ENCODE data around the gene CYP17A1.

DNA sequence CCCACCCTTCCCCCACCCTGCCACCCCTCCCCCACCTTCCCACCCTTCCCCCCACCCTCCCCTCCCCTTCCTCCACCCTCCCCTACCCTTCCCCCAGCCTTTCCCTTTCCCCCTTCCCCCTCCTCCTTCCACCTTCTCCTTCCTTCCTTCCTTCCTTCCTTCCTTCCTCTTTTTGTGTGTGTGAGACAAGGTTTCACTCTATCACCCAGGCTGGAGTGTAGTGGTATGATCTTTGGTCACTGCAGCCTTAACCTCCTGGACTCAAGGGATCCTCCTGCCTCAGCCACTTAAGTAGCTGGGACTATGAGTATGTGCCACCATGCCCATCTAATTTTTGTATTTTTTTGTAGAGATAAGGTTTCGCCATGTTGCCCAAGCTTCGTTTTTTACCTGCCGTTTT is 35.2 kb downstream of the CYP17A1 start:
- TF ChIP-seq, protein P1, sequence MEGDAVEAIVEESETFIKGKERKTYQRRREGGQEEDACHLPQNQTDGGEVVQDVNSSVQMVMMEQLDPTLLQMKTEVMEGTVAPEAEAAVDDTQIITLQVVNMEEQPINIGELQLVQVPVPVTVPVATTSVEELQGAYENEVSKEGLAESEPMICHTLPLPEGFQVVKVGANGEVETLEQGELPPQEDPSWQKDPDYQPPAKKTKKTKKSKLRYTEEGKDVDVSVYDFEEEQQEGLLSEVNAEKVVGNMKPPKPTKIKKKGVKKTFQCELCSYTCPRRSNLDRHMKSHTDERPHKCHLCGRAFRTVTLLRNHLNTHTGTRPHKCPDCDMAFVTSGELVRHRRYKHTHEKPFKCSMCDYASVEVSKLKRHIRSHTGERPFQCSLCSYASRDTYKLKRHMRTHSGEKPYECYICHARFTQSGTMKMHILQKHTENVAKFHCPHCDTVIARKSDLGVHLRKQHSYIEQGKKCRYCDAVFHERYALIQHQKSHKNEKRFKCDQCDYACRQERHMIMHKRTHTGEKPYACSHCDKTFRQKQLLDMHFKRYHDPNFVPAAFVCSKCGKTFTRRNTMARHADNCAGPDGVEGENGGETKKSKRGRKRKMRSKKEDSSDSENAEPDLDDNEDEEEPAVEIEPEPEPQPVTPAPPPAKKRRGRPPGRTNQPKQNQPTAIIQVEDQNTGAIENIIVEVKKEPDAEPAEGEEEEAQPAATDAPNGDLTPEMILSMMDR (IDR thresholded peaks at IDR 0.05), result no peak
- TF ChIP-seq EZH2phosphoT487 (IDR thresholded peaks at IDR 0.05), result no peak
